CD14-positive monocyte (primary cell): ENCODE data around the gene DTWD2. TPM values are rescaled to one million over a fixed set of nuclear protein-coding genes. Genes with fewer than 3 reads are reported as not detected.

Source experiments
- DNase-seq, 3 donors: peaks; one replicate each; pipeline ENCODE4 v3.0.0-alpha.2; 2011 to 2022
- H2AFZ ChIP-seq: 2 replicates; pipeline ENCODE4 v1.6.0; 2012; ENCODE audit warnings: mild to moderate bottlenecking, low read depth, low read length, inconsistent platforms; ENCODE audit not compliant: insufficient read depth, poor library complexity, severe bottlenecking
- H3K27ac ChIP-seq, 2 donors: 1 replicate in 1 of 2; 2 replicates in 1 of 2; pipeline ENCODE4 v1.5.1; 2012 to 2013; ENCODE audit warnings: low read length in 2 of 2, control low read depth in 1 of 2, inconsistent platforms in 1 of 2, low read depth in 1 of 2, mild to moderate bottlenecking in 1 of 2
- H3K27me3 ChIP-seq, 2 donors: one replicate each; pipeline versions ENCODE4 v1.6.0 to v1.6.1; 2011 to 2013; ENCODE audit warnings: low read length in 2 of 2; ENCODE audit not compliant: control insufficient read depth in 2 of 2, insufficient read depth in 2 of 2
- H3K36me3 ChIP-seq, 2 donors: replicated peaks in 1 of 2; 1 replicate in 1 of 2; 2 replicates in 1 of 2; pipeline versions ENCODE4 v1.5.1 to v1.6.1; 2012 to 2013; ENCODE audit warnings: low read length in 2 of 2, control low read depth in 1 of 2, inconsistent platforms in 1 of 2, mild to moderate bottlenecking in 1 of 2; ENCODE audit not compliant: insufficient read depth in 2 of 2, control insufficient read depth in 1 of 2
- H3K4me1 ChIP-seq, 2 donors: 1 replicate in 1 of 2; 2 replicates in 1 of 2; pipeline versions ENCODE4 v1.5.1 to v1.6.1; 2012 to 2013; ENCODE audit warnings: low read length in 2 of 2, control low read depth in 1 of 2, inconsistent platforms in 1 of 2, mild to moderate bottlenecking in 1 of 2, moderate library complexity in 1 of 2; ENCODE audit not compliant: insufficient read depth in 2 of 2, control insufficient read depth in 1 of 2
- H3K4me2 ChIP-seq: replicated peaks from 2 replicates; pipeline ENCODE3; 2012; ENCODE audit warnings: low read length, moderate library complexity, mild to moderate bottlenecking; ENCODE audit not compliant: poor library complexity, severe bottlenecking; ENCODE audit errors: extremely low read depth
- H3K4me3 ChIP-seq, 3 experiments: fragments of 200-600 bp in 1 of 3; sonication (generic) in 1 of 3; replicated peaks in 1 of 3; 1 replicate in 2 of 3; 2 replicates in 1 of 3; pipeline ENCODE4 v1.5.1; 2011 to 2013; ENCODE audit warnings: low read length in 3 of 3, mild to moderate bottlenecking in 3 of 3, control low read depth in 2 of 3, low read depth in 2 of 3, inconsistent platforms in 1 of 3, moderate library complexity in 1 of 3
- H3K79me2 ChIP-seq: 2 replicates; pipeline ENCODE4 v1.6.0; 2012; ENCODE audit warnings: mild to moderate bottlenecking, control low read depth, inconsistent platforms, low read length, moderate library complexity; ENCODE audit not compliant: insufficient read depth
- H3K9ac ChIP-seq: 2 replicates; pipeline ENCODE4 v1.6.0; 2017; ENCODE audit warnings: low read length, mild to moderate bottlenecking; ENCODE audit not compliant: insufficient read depth, poor library complexity, severe bottlenecking
- H3K9me3 ChIP-seq, 2 donors: replicated peaks in 1 of 2; 1 replicate in 1 of 2; 2 replicates in 1 of 2; pipeline versions ENCODE4 v1.5.1 to v1.6.1; 2012 to 2013; ENCODE audit warnings: low read length in 2 of 2, control low read depth in 1 of 2; ENCODE audit not compliant: control insufficient read depth in 1 of 2, insufficient read depth in 1 of 2
- H4K20me1 ChIP-seq: 2 replicates; pipeline ENCODE4 v1.6.0; 2012; ENCODE audit warnings: mild to moderate bottlenecking, low read length, control low read depth, moderate library complexity; ENCODE audit not compliant: insufficient read depth
- H3K27ac Mint-ChIP-seq, 7 donors: one replicate each; pipeline ENCODE4 v1.8.0; 2020; ENCODE audit warnings: mild to moderate bottlenecking in 7 of 7, mixed read lengths in 7 of 7, moderate library complexity in 6 of 7, inconsistent platforms in 2 of 7
- H3K27me3 Mint-ChIP-seq, 3 donors: one replicate each; pipeline ENCODE4 v1.8.0; 2021 to 2022; ENCODE audit warnings: low read depth in 3 of 3, mild to moderate bottlenecking in 3 of 3, mixed read lengths in 3 of 3, moderate library complexity in 3 of 3, inconsistent platforms in 1 of 3
- H3K36me3 Mint-ChIP-seq, 2 donors: one replicate each; pipeline ENCODE4 v1.8.0; 2020; ENCODE audit warnings: mixed read lengths in 2 of 2, inconsistent platforms in 1 of 2, mild to moderate bottlenecking in 1 of 2
- H3K4me1 Mint-ChIP-seq: one replicate; pipeline ENCODE4 v1.8.0; 2020; ENCODE audit warnings: mild to moderate bottlenecking, mixed read lengths
- H3K4me3 Mint-ChIP-seq, 2 donors: one replicate each; pipeline ENCODE4 v1.8.0; 2020; ENCODE audit warnings: mild to moderate bottlenecking in 2 of 2, mixed read lengths in 2 of 2, moderate library complexity in 1 of 2
- H3K9me3 Mint-ChIP-seq, 7 donors: one replicate each; pipeline ENCODE4 v1.8.0; 2020 to 2022; ENCODE audit warnings: mixed read lengths in 7 of 7, mild to moderate bottlenecking in 6 of 7, moderate library complexity in 6 of 7, inconsistent platforms in 2 of 7
- whole genome bisulfite sequencing: methylation state at CpG from one replicate; pipeline ENCODE4 v1.1.5; 2013; ENCODE audit warnings: missing lambda C conversion rate; ENCODE audit not compliant: insufficient coverage; 5-methylcytosine and 5-hydroxymethylcytosine counted together
- intact Hi-C, 2 donors: fragments of 100-400 bp; cut with micrococcal nuclease; formaldehyde crosslinking; loops; one replicate each; pipeline versions ENCODE4 v1.15.0 to v1.15.1; 2023
- polyA plus RNA-seq, 3 donors: library from polyadenylated mRNA; depleted of rRNA in 1 of 3; unstranded in 2 of 3; stranded (reverse) in 1 of 3; fragments of 300-500 nt in 2 of 3; fragments of >200 nt in 1 of 3; fragmentation: Illumina TruSeq in 2 of 3; gene quantifications; 1 replicate in 2 of 3; 2 replicates in 1 of 3; pipeline ENCODE4 v1.2.3, GENCODE V29; 2012 to 2021
- TF ChIP-seq, protein P1 (sequence below): fragments of 200-600 bp; IDR thresholded peaks from one replicate; pipeline ENCODE4 v1.8.0; 2022; ENCODE audit warnings: antibody characterized with exemption, mild to moderate bottlenecking

The DTWD2 gene
- polyA plus RNA-seq, 3 donors: 1.2 to 2.7 (median 2.5) TPM

DNA sequence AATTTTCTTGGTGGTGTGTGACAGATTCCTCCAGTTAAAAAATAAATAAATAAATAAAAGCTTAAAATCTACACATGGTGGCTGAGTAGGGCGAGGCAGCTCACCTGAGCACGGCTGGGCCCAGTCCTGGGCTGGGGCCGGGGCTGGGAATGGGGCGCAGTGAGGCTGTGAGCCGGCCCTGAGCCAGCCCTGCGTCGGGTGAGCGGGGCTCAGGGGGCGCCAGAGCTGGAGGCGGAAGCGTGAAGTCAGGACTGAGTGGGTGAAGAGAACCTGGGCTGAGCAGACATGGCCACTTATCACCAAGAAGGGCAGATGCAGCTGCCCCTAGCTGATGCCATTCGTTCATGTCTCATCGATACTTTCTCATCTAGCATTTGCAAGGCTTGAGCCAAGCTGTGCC is 22.8 kb upstream of the DTWD2 start:
- intact Hi-C loops: loop anchor here in 1 of 2 donors (10.0 kb wide), 1 partner anchor 64 kb away; the partner anchor contains the start of gene DMXL1
- no peak overlapping the region for H3K27ac ChIP-seq
- peak overlapping the region; percentile 36 for H2AFZ ChIP-seq
- 100% methylated on average over 8 of the region's 13 CpGs for WGBS
- no peak overlapping the region for H3K27ac Mint-ChIP-seq
- peaks cover 0 to 10% (median 2%) of the 10 kb centered on the region in 7 donors for H3K9me3 Mint-ChIP-seq
- H3K9ac ChIP-seq: no peak overlapping the region
- H3K79me2 ChIP-seq: no peaks in the 10 kb centered on the region
- peaks cover 4 to 5% of the 10 kb centered on the region in 2 donors for H3K4me1 ChIP-seq
- H3K4me3 Mint-ChIP-seq: no peak overlapping the region
- no peaks in the 10 kb centered on the region for H3K9me3 ChIP-seq
- no peaks in the 10 kb centered on the region for H3K36me3 Mint-ChIP-seq
- H3K36me3 ChIP-seq: no peaks in the 10 kb centered on the region
- TF ChIP-seq, protein P1, sequence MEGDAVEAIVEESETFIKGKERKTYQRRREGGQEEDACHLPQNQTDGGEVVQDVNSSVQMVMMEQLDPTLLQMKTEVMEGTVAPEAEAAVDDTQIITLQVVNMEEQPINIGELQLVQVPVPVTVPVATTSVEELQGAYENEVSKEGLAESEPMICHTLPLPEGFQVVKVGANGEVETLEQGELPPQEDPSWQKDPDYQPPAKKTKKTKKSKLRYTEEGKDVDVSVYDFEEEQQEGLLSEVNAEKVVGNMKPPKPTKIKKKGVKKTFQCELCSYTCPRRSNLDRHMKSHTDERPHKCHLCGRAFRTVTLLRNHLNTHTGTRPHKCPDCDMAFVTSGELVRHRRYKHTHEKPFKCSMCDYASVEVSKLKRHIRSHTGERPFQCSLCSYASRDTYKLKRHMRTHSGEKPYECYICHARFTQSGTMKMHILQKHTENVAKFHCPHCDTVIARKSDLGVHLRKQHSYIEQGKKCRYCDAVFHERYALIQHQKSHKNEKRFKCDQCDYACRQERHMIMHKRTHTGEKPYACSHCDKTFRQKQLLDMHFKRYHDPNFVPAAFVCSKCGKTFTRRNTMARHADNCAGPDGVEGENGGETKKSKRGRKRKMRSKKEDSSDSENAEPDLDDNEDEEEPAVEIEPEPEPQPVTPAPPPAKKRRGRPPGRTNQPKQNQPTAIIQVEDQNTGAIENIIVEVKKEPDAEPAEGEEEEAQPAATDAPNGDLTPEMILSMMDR: no peak
- H3K27me3 ChIP-seq: no peaks in the 10 kb centered on the region
- peaks cover 7% of the 10 kb centered on the region for H3K4me1 Mint-ChIP-seq
- no peaks in the 10 kb centered on the region for H3K27me3 Mint-ChIP-seq
- DNase-seq: no peak
- H3K4me3 ChIP-seq: no peak overlapping the region
- H4K20me1 ChIP-seq: no peaks in the 10 kb centered on the region
- no peak overlapping the region for H3K4me2 ChIP-seq

DNA sequence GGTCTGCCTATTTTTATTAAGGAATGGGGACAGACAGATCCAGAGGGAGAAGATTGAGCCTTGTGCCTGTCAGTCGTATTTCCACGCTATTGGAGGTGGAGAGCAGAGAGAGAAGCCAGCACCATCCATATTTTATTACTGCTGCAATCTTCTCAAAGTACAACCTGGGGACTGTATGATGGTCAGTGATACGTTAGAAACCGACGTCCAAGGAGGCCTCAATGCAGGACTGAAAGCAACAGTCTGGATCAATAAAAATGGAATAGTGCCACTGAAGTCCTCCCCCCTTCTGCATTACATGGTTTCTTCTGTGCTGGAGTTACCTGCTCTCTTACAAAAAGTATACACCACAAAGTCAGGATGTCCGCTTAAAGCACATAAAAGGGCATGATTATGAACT is 21.9 kb upstream of the DTWD2 start:
- H4K20me1 ChIP-seq: no peaks in the 10 kb centered on the region
- H3K36me3 Mint-ChIP-seq: no peaks in the 10 kb centered on the region
- peaks cover 0 to 10% (median 2%) of the 10 kb centered on the region in 7 donors for H3K9me3 Mint-ChIP-seq
- intact Hi-C loops: loop anchor here in 1 of 2 donors (10.0 kb wide), 1 partner anchor 65 kb away; the partner anchor contains the start of gene DMXL1
- H3K27me3 Mint-ChIP-seq: no peaks in the 10 kb centered on the region
- H2AFZ ChIP-seq: no peak overlapping the region
- TF ChIP-seq, protein P1: no peak
- H3K36me3 ChIP-seq: no peaks in the 10 kb centered on the region
- H3K79me2 ChIP-seq: no peaks in the 10 kb centered on the region
- no peak overlapping the region for H3K4me2 ChIP-seq
- no peaks in the 10 kb centered on the region for H3K4me1 Mint-ChIP-seq
- H3K27me3 ChIP-seq: no peaks in the 10 kb centered on the region
- H3K4me3 ChIP-seq: no peak overlapping the region
- no peak overlapping the region for H3K9ac ChIP-seq
- 100% methylated on average over 3 of the region's 6 CpGs for WGBS
- no peaks in the 10 kb centered on the region for H3K9me3 ChIP-seq
- H3K27ac ChIP-seq: no peak overlapping the region
- H3K4me1 ChIP-seq: no peaks in the 10 kb centered on the region
- no peak overlapping the region for H3K27ac Mint-ChIP-seq
- no peak for DNase-seq
- no peak overlapping the region for H3K4me3 Mint-ChIP-seq
